MM.1S (cell line): ENCODE results near the gene NUBP2.

ENCODE experiments used
- DNase-seq: peaks from one replicate; pipeline ENCODE4 v3.0.0-alpha.2; 2015
- H2AFZ ChIP-seq: fragments of 300-600 bp; sonication (generic); 2 replicates; pipeline ENCODE4 v1.6.0; 2016; ENCODE audit warnings: antibody characterized with exemption, low read length
- H3F3A ChIP-seq: fragments of 300-600 bp; sonication (generic); 2 replicates; pipeline ENCODE4 v1.6.1; 2016; ENCODE audit warnings: mild to moderate bottlenecking, antibody characterized with exemption, low read length, moderate library complexity, mixed read lengths; ENCODE audit not compliant: insufficient read depth
- H3K27ac ChIP-seq: fragments of 300-600 bp; sonication (generic); 2 replicates; pipeline ENCODE4 v1.5.1; 2016; ENCODE audit warnings: mild to moderate bottlenecking, low read length
- H3K27me3 ChIP-seq: fragments of 300-600 bp; sonication (generic); replicated peaks from 2 replicates; pipeline ENCODE4 v1.6.0; 2016; ENCODE audit warnings: low read length; ENCODE audit not compliant: insufficient read depth
- H3K36me3 ChIP-seq: fragments of 300-600 bp; sonication (generic); replicated peaks from 2 replicates; pipeline ENCODE4 v1.6.1; 2016; ENCODE audit warnings: mild to moderate bottlenecking, low read length, mixed read lengths; ENCODE audit not compliant: insufficient read depth
- H3K4me1 ChIP-seq: fragments of 300-600 bp; sonication (generic); 2 replicates; pipeline ENCODE4 v1.6.1; 2016; ENCODE audit warnings: low read length, mixed read lengths
- H3K4me2 ChIP-seq: fragments of 300-600 bp; sonication (generic); 2 replicates; pipeline ENCODE4 v1.6.0; 2016; ENCODE audit warnings: low read depth, low read length
- H3K4me3 ChIP-seq: fragments of 300-600 bp; sonication (generic); 2 replicates; pipeline ENCODE4 v1.5.1; 2016; ENCODE audit warnings: low read length, mixed read lengths
- H3K79me2 ChIP-seq: fragments of 300-600 bp; sonication (generic); 2 replicates; pipeline ENCODE4 v1.6.1; 2016; ENCODE audit warnings: mixed run types, low read length, mixed read lengths
- H3K9ac ChIP-seq: fragments of 300-600 bp; sonication (generic); 2 replicates; pipeline ENCODE4 v1.6.1; 2016; ENCODE audit warnings: low read length, mixed read lengths
- H3K9me2 ChIP-seq: fragments of 300-600 bp; sonication (generic); replicated peaks from 2 replicates; pipeline ENCODE4 v1.6.1; 2016; ENCODE audit warnings: mild to moderate bottlenecking, low read length, mixed read lengths; ENCODE audit not compliant: insufficient read depth
- H3K9me3 ChIP-seq: fragments of 300-600 bp; sonication (generic); replicated peaks from 2 replicates; pipeline ENCODE4 v1.6.1; 2016; ENCODE audit warnings: mild to moderate bottlenecking, low read length, mixed read lengths; ENCODE audit not compliant: insufficient read depth
- H4K20me1 ChIP-seq: fragments of 300-600 bp; sonication (generic); 2 replicates; pipeline ENCODE4 v1.6.1; 2016; ENCODE audit warnings: mild to moderate bottlenecking, low read length, moderate library complexity, mixed read lengths; ENCODE audit not compliant: insufficient read depth
- EZH2 ChIP-seq: fragments of 300-600 bp; sonication (generic); optimal IDR thresholded peaks from 2 replicates; pipeline ENCODE3; 2017; ENCODE audit warnings: low read depth, mild to moderate bottlenecking, antibody characterized with exemption, low read length, mixed read lengths
- EZH2phosphoT487 ChIP-seq: fragments of 300-600 bp; sonication (generic); IDR thresholded peaks from 2 replicates; pipeline ENCODE4 v1.6.1; 2018; ENCODE audit warnings: antibody characterized with exemption, low read length
- TF ChIP-seq, protein P1 (sequence below): fragments of 300-600 bp; sonication (generic); IDR thresholded peaks from 2 replicates; pipeline ENCODE4 v1.5.1; 2016; ENCODE audit warnings: antibody characterized with exemption, low read length, mixed read lengths

The NUBP2 gene

GRCh38 chr16:1788095-1788707, 5.4 kb downstream of the NUBP2 start:
- H3K4me1 ChIP-seq = no peaks in the 10 kb centered on the region
- H3K4me3 ChIP-seq = no peak overlapping the region
- no peaks in the 10 kb centered on the region for H3K9me3 ChIP-seq
- no peaks in the 10 kb centered on the region for H3K27me3 ChIP-seq
- H3K9me2 ChIP-seq = no peaks in the 10 kb centered on the region
- H3K4me2 ChIP-seq = no peak overlapping the region
- TF ChIP-seq, protein P1, sequence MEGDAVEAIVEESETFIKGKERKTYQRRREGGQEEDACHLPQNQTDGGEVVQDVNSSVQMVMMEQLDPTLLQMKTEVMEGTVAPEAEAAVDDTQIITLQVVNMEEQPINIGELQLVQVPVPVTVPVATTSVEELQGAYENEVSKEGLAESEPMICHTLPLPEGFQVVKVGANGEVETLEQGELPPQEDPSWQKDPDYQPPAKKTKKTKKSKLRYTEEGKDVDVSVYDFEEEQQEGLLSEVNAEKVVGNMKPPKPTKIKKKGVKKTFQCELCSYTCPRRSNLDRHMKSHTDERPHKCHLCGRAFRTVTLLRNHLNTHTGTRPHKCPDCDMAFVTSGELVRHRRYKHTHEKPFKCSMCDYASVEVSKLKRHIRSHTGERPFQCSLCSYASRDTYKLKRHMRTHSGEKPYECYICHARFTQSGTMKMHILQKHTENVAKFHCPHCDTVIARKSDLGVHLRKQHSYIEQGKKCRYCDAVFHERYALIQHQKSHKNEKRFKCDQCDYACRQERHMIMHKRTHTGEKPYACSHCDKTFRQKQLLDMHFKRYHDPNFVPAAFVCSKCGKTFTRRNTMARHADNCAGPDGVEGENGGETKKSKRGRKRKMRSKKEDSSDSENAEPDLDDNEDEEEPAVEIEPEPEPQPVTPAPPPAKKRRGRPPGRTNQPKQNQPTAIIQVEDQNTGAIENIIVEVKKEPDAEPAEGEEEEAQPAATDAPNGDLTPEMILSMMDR = no peak
- TF ChIP-seq EZH2phosphoT487 = no peak
- no peak for TF ChIP-seq EZH2
- H2AFZ ChIP-seq = no peak overlapping the region
- no peaks in the 10 kb centered on the region for H3F3A ChIP-seq
- H4K20me1 ChIP-seq = no peaks in the 10 kb centered on the region
- peaks cover 45% of the 10 kb centered on the region for H3K79me2 ChIP-seq
- H3K9ac ChIP-seq = no peak overlapping the region
- no peak for DNase-seq
- no peak overlapping the region for H3K27ac ChIP-seq
- H3K36me3 ChIP-seq = no peaks in the 10 kb centered on the region

DNA sequence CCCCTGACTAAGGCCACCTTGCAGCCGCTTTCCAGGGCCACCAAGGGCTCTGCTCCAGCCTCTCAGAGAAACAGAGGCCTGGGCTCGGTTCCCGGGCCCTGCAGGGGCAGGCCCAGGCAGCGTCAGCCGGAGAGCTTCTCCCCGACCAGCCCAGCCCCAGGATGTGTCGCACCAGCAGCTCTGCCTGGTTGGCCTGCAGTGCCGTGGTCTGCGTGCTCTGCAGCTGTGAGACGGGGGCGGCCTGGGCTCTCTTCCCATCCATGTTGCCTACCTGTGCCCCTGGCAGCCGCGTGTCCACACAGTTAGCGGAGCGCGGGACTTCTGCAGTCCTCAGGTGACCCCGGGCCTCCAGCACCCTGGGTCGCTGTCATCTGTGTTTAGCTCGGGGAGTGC, 5.9 kb downstream of the NUBP2 start:
- H3F3A ChIP-seq = no peaks in the 10 kb centered on the region
- H3K4me1 ChIP-seq = no peaks in the 10 kb centered on the region
- TF ChIP-seq EZH2 = no peak
- TF ChIP-seq, protein P1 = no peak
- TF ChIP-seq EZH2phosphoT487 = no peak
- H3K9ac ChIP-seq = no peak overlapping the region
- H3K36me3 ChIP-seq = no peaks in the 10 kb centered on the region
- H3K27ac ChIP-seq = no peak overlapping the region
- no peaks in the 10 kb centered on the region for H3K9me2 ChIP-seq
- H3K4me2 ChIP-seq = no peak overlapping the region
- no peak for DNase-seq
- no peaks in the 10 kb centered on the region for H3K9me3 ChIP-seq
- no peaks in the 10 kb centered on the region for H3K27me3 ChIP-seq
- peaks cover 40% of the 10 kb centered on the region for H3K79me2 ChIP-seq
- no peaks in the 10 kb centered on the region for H4K20me1 ChIP-seq
- no peak overlapping the region for H2AFZ ChIP-seq
- H3K4me3 ChIP-seq = no peak overlapping the region

DNA sequence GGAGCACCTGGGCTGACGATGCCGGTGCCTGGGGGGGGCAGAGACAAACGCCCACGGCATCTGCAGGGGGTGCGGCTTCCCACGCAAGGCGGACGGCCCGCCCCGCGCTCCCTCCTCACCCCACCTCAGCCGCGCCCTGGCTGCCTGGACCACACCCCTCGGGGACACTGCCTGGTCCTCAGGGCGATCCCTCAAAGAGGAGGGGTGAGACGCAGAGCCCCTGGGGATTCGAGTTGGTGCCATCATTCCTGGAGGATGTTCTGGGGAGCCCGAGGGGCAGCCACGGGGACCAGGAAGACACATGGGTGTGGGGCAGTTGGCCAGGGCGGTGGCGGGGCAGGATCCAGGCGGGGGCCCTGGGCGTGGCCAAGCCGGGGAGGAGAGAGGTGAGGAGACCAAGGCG, 6.9 kb downstream of the NUBP2 start:
- no peaks in the 10 kb centered on the region for H3K36me3 ChIP-seq
- no peak for DNase-seq

More for the DNA sequence above, 6.9 kb downstream of the NUBP2 start:
- Histone ChIP-seq H3F3A (no peaks in the 10 kb centered on the region), H3K4me2 (no peak overlapping the region), H3K4me1 (no peaks in the 10 kb centered on the region), H3K9me3 (no peaks in the 10 kb centered on the region), H3K79me2 (peaks cover 31% of the 10 kb centered on the region), H4K20me1 (no peaks in the 10 kb centered on the region), H2AFZ (no peak overlapping the region), H3K4me3 (no peak overlapping the region), H3K9me2 (no peaks in the 10 kb centered on the region), H3K27ac (no peak overlapping the region), H3K9ac (no peak overlapping the region), H3K27me3 (no peaks in the 10 kb centered on the region)
- TF ChIP-seq EZH2phosphoT487 (no peak), EZH2 (no peak)
- TF ChIP-seq, protein P1 = no peak
